ENCODE measurements around the gene COMMD2.

Gene COMMD2

DNA sequence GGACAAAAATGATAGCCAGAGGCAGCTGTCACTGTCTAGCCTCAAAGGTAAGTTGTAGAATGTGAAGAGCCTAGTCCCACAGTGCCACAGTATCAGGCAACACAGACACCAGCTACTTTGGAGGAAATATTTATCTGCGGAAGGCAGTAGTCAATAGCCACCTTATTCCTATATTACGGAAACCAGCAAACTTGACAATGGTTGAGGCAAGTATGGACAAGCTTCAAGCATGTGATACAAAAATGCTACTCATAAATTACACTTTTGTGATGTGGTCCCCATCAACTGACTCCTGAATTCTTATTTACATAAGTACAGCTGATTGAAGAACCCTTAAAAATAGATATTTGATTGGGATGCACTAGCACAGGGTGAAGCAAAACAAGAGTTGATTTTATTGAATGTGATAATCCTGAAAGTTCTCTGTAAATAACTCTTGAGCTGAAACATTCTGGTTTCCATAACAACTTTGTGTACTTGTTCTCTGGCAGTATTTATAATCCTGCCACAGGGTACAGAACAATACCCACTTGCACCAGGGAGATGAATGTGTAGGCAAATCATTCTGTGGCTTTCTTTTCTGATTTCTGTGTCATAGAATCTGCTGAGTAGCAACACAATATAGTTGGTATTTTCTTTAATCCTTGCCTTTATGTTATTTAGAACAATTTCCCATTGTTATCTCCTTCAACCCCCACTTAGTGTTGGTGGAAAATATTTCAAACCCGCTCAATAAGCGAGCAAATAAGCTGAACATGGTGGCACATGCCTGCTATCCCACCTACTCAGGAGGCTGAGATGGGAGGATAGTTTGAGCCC is 40.4 kb upstream of the COMMD2 start, which contains the start of gene ANKUB1:
ANKUB1 (minus strand) TSS at position 103 of the 819 bp plus-strand sequence. CDS start 188 bp downstream, outside the sequence.
- H3K36me3 ChIP-seq (ENCODE audit: low read depth) = no peaks in the 10 kb centered on the region
- H3K27ac ChIP-seq (ENCODE audit: poor library complexity, severe bottlenecking) = no peak within 1 kb of the TSS
- TF ChIP-seq, protein P1, sequence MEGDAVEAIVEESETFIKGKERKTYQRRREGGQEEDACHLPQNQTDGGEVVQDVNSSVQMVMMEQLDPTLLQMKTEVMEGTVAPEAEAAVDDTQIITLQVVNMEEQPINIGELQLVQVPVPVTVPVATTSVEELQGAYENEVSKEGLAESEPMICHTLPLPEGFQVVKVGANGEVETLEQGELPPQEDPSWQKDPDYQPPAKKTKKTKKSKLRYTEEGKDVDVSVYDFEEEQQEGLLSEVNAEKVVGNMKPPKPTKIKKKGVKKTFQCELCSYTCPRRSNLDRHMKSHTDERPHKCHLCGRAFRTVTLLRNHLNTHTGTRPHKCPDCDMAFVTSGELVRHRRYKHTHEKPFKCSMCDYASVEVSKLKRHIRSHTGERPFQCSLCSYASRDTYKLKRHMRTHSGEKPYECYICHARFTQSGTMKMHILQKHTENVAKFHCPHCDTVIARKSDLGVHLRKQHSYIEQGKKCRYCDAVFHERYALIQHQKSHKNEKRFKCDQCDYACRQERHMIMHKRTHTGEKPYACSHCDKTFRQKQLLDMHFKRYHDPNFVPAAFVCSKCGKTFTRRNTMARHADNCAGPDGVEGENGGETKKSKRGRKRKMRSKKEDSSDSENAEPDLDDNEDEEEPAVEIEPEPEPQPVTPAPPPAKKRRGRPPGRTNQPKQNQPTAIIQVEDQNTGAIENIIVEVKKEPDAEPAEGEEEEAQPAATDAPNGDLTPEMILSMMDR (IDR thresholded peaks at IDR 0.05; ENCODE audit: poor library complexity, severe bottlenecking) = no peak
- peaks cover 23% of the 10 kb centered on the region for H3K4me1 ChIP-seq (ENCODE audit: insufficient read depth, poor library complexity, severe bottlenecking)
- H3K9me3 ChIP-seq (ENCODE audit: severe bottlenecking) = no peaks in the 10 kb centered on the region
- no peak for DNase-seq (ENCODE audit: low spot score)
- H3K4me3 ChIP-seq (ENCODE audit: severe bottlenecking) = no peak within 1 kb of the TSS
- no peaks in the 10 kb centered on the region for H3K27me3 ChIP-seq (ENCODE audit: insufficient read depth, poor library complexity, severe bottlenecking)
- ATAC-seq (ENCODE audit: low read depth) = 0 out of 3 replicates have a peak, but pooled peaks have one; percentile 23

DNA sequence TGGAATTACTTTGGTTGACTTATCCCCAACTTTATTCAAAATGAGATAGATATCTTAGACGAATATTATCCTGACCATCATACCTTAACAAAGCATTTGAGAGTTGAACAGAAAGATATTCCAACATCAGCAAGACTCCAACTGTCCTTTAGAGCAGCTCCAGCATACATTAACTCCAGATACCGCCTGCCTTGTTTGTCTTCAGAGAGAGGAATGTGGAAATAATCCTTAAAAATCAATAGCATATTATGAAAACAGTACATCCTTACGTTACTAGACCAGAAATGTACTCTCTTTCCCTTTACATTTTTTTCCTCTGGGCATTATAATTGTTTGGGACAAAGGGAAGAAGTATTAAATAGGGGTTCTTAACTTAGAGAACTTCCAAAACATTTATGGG is 38.4 kb upstream of the COMMD2 start:
- H3K27ac ChIP-seq (ENCODE audit: poor library complexity, severe bottlenecking) = peak overlapping the region; percentile 27
- H3K27me3 ChIP-seq (ENCODE audit: insufficient read depth, poor library complexity, severe bottlenecking) = no peaks in the 10 kb centered on the region

DNA sequence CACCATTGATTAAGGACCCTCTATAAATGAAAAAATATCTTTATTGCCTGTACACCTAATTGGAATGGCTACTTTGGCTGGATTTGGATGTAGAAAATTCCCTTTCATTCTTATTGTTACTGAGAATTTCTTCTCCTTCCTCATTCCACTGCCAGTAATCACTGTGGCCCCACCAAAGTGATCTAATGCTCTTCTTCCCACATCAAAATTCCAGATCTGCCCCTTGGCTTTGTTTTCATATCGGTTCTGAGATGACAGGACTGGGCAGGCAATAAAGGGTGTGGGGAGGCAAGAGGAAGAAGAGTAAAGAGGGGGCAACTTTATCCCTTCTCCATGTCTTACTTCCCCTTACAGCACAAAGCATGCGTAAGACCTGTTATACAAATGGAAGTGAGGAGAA is 38.0 kb upstream of the COMMD2 start:
- TF ChIP-seq, protein P1 (IDR thresholded peaks at IDR 0.05; ENCODE audit: poor library complexity, severe bottlenecking) = no peak
- H3K4me3 ChIP-seq (ENCODE audit: severe bottlenecking) = no peak overlapping the region

More for the DNA sequence above, 38.4 kb upstream of the COMMD2 start:
- TF ChIP-seq, protein P1 (IDR thresholded peaks at IDR 0.05; ENCODE audit: poor library complexity, severe bottlenecking) = no peak
- Histone ChIP-seq H3K9me3 (ENCODE audit: severe bottlenecking) (no peaks in the 10 kb centered on the region), H3K36me3 (ENCODE audit: low read depth) (no peaks in the 10 kb centered on the region), H3K4me1 (ENCODE audit: insufficient read depth, poor library complexity, severe bottlenecking) (peaks cover 23% of the 10 kb centered on the region), H3K4me3 (ENCODE audit: severe bottlenecking) (no peak overlapping the region)
- ATAC-seq (ENCODE audit: low read depth) (no peak), DNase-seq (ENCODE audit: low spot score) (no peak)

DNA sequence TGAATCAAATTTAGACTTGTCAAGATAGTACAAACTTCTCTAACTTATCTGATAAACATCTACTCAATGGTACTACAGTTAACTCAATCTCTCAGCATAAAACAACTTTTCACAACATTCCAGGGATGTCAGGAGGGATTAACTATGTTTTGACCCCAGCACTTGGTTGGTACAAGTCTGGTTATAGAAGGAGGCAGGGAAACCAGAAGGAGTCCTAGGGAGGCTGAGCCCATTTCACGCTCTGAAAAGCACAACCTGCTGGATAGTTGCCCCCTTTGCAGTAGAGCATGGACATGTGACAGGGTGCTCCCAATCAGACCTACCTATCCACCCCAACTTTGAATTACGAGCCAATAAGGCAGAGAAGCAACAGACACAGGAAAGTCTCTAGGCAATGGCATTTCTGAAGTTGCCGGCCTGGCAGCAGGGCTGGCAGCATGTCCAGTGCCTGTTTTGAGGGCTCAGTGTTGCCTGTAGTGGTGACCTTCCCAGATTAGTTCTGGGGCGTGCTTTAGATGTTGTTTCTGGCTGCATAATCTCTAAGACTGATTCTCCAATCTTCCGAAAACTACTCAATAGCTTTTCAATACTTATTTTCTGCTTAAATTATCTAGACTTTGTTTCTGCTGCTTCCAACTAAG is 31.9 kb upstream of the COMMD2 start:
- TF ChIP-seq, protein P1 (IDR thresholded peaks at IDR 0.05; ENCODE audit: poor library complexity, severe bottlenecking) = no peak
- DNase-seq (ENCODE audit: low spot score) (no peak), ATAC-seq (ENCODE audit: low read depth) (peak; percentile 38; the same call in 2 of the 3 replicates)
- Histone ChIP-seq H3K27ac (ENCODE audit: poor library complexity, severe bottlenecking) (peak overlapping the region; percentile 76), H3K27me3 (ENCODE audit: insufficient read depth, poor library complexity, severe bottlenecking) (no peaks in the 10 kb centered on the region), H3K4me1 (ENCODE audit: insufficient read depth, poor library complexity, severe bottlenecking) (peaks cover 18% of the 10 kb centered on the region), H3K9me3 (ENCODE audit: severe bottlenecking) (no peaks in the 10 kb centered on the region), H3K36me3 (ENCODE audit: low read depth) (no peaks in the 10 kb centered on the region), H3K4me3 (ENCODE audit: severe bottlenecking) (no peak overlapping the region)

More for the DNA sequence above, 38.0 kb upstream of the COMMD2 start:
- H3K4me1 ChIP-seq (ENCODE audit: insufficient read depth, poor library complexity, severe bottlenecking) = peaks cover 23% of the 10 kb centered on the region
- peak overlapping the region; percentile 27 for H3K27ac ChIP-seq (ENCODE audit: poor library complexity, severe bottlenecking)
- H3K27me3 ChIP-seq (ENCODE audit: insufficient read depth, poor library complexity, severe bottlenecking) = no peaks in the 10 kb centered on the region
- DNase-seq (ENCODE audit: low spot score) (no peak), ATAC-seq (ENCODE audit: low read depth) (peak; percentile 61; the same call in 2 of the 3 replicates)
- H3K9me3 ChIP-seq (ENCODE audit: severe bottlenecking) = no peaks in the 10 kb centered on the region
- H3K36me3 ChIP-seq (ENCODE audit: low read depth) = no peaks in the 10 kb centered on the region

Measured in RWPE2 (cell line).